GM18861 (cell line): ENCODE data around the gene LPAR5.

Experiments used
- ATAC-seq: cut with Tn5 transposase; IDR thresholded peaks from one replicate; pipeline ENCODE4 v1.9.1; 2021; ENCODE audit not compliant: unreplicated experiment

LPAR5 gene

GRCh38 chr12:6635856-6636531, at the start of gene LPAR5:
TSS of gene LPAR5 (minus strand) at chr12:6635959. CDS start at chr12:6621248, 14,711 bp downstream.
- ATAC-seq = no peak

GRCh38 chr12:6684609-6685008, 48.9 kb upstream of the LPAR5 start:
- no peak for ATAC-seq

GRCh38 chr12:6676962-6677361, 41.2 kb upstream of the LPAR5 start:
- ATAC-seq = no peak

- no peak for ATAC-seq
Observed at GRCh38 chr12:6672143-6672542, 36.4 kb upstream of the LPAR5 start.

- no peak for ATAC-seq
Observed at GRCh38 chr12:6667559-6668210, 31.9 kb upstream of the LPAR5 start.

GRCh38 chr12:6666211-6666610, 30.5 kb upstream of the LPAR5 start:
- ATAC-seq = no peak

- no peak for ATAC-seq
Observed at GRCh38 chr12:6664902-6665301, 29.1 kb upstream of the LPAR5 start.

GRCh38 chr12:6662906-6663742, 27.4 kb upstream of the LPAR5 start, which contains the start of gene ING4:
TSS of gene ING4 (minus strand) at chr12:6663119. CDS start at chr12:6663101, 18 bp downstream.
- peak; percentile 92 for ATAC-seq

GRCh38 chr12:6662602-6662905, 26.8 kb upstream of the LPAR5 start:
- ATAC-seq = no peak

- no peak for ATAC-seq
Observed at GRCh38 chr12:6653987-6654386, 18.2 kb upstream of the LPAR5 start.

GRCh38 chr12:6653342-6653741, 17.6 kb upstream of the LPAR5 start:
- ATAC-seq = no peak

- ATAC-seq = no peak
Observed at GRCh38 chr12:6652391-6652790, 16.6 kb upstream of the LPAR5 start.

- ATAC-seq = no peak
Observed at GRCh38 chr12:6650832-6651231, 15.1 kb upstream of the LPAR5 start.

GRCh38 chr12:6647083-6647604, 11.4 kb upstream of the LPAR5 start, which contains the start of gene ACRBP:
TSS of gene ACRBP (minus strand) at chr12:6647432. CDS start at chr12:6647366, 66 bp downstream.
- ATAC-seq = peak; percentile 56

GRCh38 chr12:6646276-6647082, 10.7 kb upstream of the LPAR5 start:
- ATAC-seq = no peak

GRCh38 chr12:6644903-6645302, 9.1 kb upstream of the LPAR5 start:
- ATAC-seq = no peak

- ATAC-seq = no peak
Observed at GRCh38 chr12:6644257-6644596, 8.5 kb upstream of the LPAR5 start.

GRCh38 chr12:6643569-6644256, 8.0 kb upstream of the LPAR5 start:
- ATAC-seq = no peak

GRCh38 chr12:6641131-6641530, 5.4 kb upstream of the LPAR5 start:
- ATAC-seq = no peak

- ATAC-seq = no peak
Observed at GRCh38 chr12:6640497-6640896, 4.7 kb upstream of the LPAR5 start.
